Measurements from ENCODE around the gene GPR137. TPM values are rescaled to one million over a fixed set of nuclear protein-coding genes. Genes with fewer than 3 reads are reported as not detected.
A peak's percentile ranks its signal among the peaks of the same experiment; 100 is the strongest.

GPR137 gene
- total and polyA plus RNA-seq, 12 donors, result 15.6 to 69.8 (median 41.2) TPM

DNA sequence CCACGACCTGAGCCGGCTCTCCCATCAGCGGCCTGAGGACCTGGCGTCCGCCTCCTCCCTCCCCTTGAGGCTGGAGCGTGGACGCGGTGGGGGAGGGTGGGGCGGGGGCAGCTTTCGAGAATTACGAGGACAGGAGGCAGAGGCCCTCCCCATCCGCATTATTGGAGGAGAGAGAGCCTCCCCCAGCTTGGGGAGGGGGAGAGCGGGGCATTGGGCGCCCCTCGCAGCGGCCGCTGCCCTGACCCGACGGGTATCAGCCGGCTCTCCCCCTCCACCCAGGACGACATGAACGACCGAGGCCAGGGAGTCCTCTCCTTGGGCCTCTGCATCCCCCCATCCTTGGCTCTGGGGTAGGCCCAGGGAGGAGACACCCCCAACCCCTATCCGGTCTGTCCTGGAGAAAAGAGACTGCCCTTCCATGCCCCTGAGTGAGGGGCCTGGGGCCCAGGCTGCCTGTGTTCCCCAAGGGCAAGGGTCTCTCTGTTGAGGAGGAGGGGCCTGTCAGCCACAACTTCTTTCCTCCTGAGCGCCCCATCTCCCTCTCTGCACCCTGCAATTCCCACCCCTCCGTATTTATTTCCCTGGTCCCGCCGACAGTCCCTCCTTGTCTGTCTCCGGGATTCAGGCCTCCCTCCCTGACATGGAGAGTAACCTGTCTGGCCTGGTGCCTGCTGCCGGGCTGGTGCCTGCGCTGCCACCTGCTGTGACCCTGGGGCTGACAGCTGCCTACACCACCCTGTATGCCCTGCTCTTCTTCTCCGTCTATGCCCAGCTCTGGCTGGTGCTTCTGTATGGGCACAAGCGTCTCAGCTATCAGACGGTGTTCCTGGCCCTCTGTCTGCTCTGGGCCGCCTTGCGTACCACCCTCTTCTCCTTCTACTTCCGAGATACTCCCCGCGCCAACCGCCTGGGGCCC, 495 bp downstream of the GPR137 start:
- Histone ChIP-seq H3K9me3 (replicated peaks in 1 of 3) (no peaks in the 10 kb centered on the region), H3K27me3 (peaks cover 7% of the 10 kb centered on the region), H3K4me1 (replicated peaks in 1 of 2) (peaks cover 15 to 19% of the 10 kb centered on the region in 2 donors), H3K36me3 (replicated peaks in 1 of 2) (peaks cover 0 to 3% of the 10 kb centered on the region in 2 donors), H3K27ac (peak overlapping the region in 3 of 5 donors; percentile 77 to 94 (median 93)), H3K4me3 (peak overlapping the region in 2 of 4 donors; percentile 86 to 93)
- DNase-seq, result peak in 4 of 7 donors; percentile 36 to 62 (median 46)
- intact Hi-C loops (cut with DNase I), result no loop called here
- no peak for TF ChIP-seq POLR2A (IDR thresholded peaks at IDR 0.05)
- TF ChIP-seq, protein P1, sequence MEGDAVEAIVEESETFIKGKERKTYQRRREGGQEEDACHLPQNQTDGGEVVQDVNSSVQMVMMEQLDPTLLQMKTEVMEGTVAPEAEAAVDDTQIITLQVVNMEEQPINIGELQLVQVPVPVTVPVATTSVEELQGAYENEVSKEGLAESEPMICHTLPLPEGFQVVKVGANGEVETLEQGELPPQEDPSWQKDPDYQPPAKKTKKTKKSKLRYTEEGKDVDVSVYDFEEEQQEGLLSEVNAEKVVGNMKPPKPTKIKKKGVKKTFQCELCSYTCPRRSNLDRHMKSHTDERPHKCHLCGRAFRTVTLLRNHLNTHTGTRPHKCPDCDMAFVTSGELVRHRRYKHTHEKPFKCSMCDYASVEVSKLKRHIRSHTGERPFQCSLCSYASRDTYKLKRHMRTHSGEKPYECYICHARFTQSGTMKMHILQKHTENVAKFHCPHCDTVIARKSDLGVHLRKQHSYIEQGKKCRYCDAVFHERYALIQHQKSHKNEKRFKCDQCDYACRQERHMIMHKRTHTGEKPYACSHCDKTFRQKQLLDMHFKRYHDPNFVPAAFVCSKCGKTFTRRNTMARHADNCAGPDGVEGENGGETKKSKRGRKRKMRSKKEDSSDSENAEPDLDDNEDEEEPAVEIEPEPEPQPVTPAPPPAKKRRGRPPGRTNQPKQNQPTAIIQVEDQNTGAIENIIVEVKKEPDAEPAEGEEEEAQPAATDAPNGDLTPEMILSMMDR (IDR thresholded peaks at IDR 0.05), result no peak
- 24 to 53% (median 34%) methylated on average over 15 to 37 of the region's 40 CpGs for WGBS, 4 donors

DNA sequence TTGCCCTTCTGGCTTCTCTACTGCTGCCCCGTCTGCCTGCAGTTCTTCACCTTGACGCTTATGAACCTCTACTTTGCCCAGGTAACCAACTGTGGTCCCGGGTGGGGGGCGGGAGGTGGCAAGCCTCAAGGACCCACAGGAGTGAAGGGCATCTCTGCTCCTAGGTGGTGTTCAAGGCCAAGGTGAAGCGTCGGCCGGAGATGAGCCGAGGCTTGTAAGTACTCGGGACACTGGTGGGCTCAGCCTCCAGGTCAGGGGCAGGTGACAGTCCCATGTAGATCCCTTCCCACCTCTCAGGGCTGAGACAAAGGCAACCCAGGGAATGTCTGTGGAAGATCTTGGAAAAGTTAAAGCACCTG, 1.1 kb downstream of the GPR137 start:
- Histone ChIP-seq H3K4me3 (no peak overlapping the region), H3K27me3 (peaks cover 13% of the 10 kb centered on the region), H3K27ac (no peak overlapping the region), H3K9me3 (replicated peaks in 1 of 3) (no peaks in the 10 kb centered on the region), H3K4me1 (replicated peaks in 1 of 2) (peaks cover 15 to 21% of the 10 kb centered on the region in 2 donors), H3K36me3 (replicated peaks in 1 of 2) (peaks cover 0 to 3% of the 10 kb centered on the region in 2 donors)
- TF ChIP-seq, protein P1 (IDR thresholded peaks at IDR 0.05), result no peak
- TF ChIP-seq POLR2A (IDR thresholded peaks at IDR 0.05), result no peak
- intact Hi-C loops (cut with DNase I), result no loop called here
- DNase-seq, result no peak
- 53 to 73% (median 61%) methylated on average over 9 of the region's 9 CpGs for WGBS, 4 donors

DNA sequence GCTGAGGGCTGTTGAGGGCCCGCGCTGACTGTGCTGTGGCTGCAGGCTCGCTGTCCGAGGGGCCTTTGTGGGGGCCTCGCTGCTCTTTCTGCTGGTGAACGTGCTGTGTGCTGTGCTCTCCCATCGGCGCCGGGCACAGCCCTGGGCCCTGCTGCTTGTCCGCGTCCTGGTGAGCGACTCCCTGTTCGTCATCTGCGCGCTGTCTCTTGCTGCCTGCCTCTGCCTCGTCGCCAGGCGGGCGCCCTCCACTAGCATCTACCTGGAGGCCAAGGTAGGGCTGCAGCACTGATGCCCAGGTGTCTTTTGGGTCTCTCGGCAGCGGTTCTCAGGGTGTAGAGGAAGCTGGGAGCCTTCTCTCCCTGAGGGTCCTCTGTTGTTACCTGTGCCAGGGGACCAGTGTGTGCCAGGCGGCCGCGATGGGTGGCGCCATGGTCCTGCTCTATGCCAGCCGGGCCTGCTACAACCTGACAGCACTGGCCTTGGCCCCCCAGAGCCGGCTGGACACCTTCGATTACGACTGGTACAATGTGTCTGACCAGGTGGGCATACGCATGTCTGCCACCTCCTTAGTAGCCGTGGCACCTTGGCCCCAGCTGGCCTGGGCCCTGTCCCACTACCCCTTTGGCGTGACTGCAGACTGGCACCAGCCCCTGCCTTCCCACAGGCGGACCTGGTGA, 2.2 kb downstream of the GPR137 start:
- DNase-seq, result no peak
- 94 to 98% (median 94%) methylated on average over 20 to 33 of the region's 33 CpGs for WGBS, 4 donors
- H3K4me1 ChIP-seq (replicated peaks in 1 of 2), result peaks cover 15 to 29% of the 10 kb centered on the region in 2 donors

DNA sequence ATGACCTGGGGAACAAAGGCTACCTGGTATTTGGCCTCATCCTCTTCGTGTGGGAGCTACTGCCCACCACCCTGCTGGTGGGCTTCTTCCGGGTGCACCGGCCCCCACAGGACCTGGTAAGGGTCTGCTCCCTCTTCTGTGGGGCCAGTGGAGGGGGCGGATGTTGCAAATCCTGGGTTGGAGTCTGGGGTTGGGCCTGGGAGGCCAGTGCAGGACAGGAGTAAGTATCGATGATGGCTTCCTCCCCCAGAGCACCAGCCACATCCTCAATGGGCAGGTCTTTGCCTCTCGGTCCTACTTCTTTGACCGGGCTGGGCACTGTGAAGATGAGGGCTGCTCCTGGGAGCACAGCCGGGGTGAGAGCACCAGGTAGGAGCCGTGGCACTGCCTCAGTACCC, 2.7 kb downstream of the GPR137 start:
- DNase-seq, result no peak
- TF ChIP-seq, protein P1 (IDR thresholded peaks at IDR 0.05), result no peak
- WGBS, 4 donors, result 90 to 94% (median 90%) methylated on average over 4 to 9 of the region's 9 CpGs
- intact Hi-C loops (cut with DNase I), result no loop called here
- no peaks in the 10 kb centered on the region for H3K36me3 ChIP-seq (replicated peaks in 1 of 2)
- peaks cover 29% of the 10 kb centered on the region for H3K27me3 ChIP-seq
- no peak overlapping the region for H3K4me3 ChIP-seq
- H3K27ac ChIP-seq, result no peak overlapping the region
- peaks cover 14 to 26% of the 10 kb centered on the region in 2 donors for H3K4me1 ChIP-seq (replicated peaks in 1 of 2)
- H3K9me3 ChIP-seq (replicated peaks in 1 of 3), result no peaks in the 10 kb centered on the region

More for the DNA sequence above, 2.2 kb downstream of the GPR137 start:
- Histone ChIP-seq H3K4me3 (no peak overlapping the region), H3K27me3 (peaks cover 23% of the 10 kb centered on the region), H3K36me3 (replicated peaks in 1 of 2) (no peaks in the 10 kb centered on the region), H3K9me3 (replicated peaks in 1 of 3) (no peaks in the 10 kb centered on the region), H3K27ac (no peak overlapping the region)
- intact Hi-C loops (cut with DNase I), result no loop called here
- TF ChIP-seq, protein P1 (IDR thresholded peaks at IDR 0.05), result no peak
- TF ChIP-seq POLR2A (IDR thresholded peaks at IDR 0.05), result no peak

All from adrenal gland (tissue), 12 donors.